ENCODE measurements around the gene IGFL2.

DNA sequence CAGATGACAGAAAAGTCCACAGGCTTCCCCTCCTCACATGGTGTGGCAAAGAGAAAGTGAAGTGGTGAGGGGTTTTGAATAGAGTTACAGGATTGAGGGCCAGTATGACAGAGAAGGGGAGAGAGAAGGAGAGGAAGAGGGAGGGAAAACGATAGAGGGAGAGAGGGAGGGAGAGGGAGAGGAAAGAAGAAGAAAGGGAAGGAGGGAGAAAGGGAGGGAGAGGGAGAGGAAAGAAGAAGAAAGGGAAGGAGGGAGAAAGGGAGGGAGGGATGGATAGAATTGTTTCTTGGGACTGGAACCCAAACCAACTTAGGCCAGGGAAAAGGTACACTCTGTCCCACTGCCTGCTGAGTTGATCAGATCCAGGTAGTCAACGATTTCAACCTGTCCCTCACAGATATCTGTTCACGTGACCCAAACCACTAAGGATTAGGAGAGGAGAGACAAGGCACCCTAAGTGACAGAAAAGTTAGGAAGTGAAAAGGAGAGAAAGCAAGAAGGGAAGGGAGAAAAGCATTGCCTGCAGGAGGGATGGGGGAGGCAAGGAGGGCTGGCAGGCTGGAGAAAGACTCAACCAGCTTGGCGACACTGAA is 15.4 kb upstream of the IGFL2 start:
- TF ChIP-seq RFX5 (IDR thresholded peaks at IDR 0.05; ENCODE audit: low read length): no peak
- TF ChIP-seq, protein P1, sequence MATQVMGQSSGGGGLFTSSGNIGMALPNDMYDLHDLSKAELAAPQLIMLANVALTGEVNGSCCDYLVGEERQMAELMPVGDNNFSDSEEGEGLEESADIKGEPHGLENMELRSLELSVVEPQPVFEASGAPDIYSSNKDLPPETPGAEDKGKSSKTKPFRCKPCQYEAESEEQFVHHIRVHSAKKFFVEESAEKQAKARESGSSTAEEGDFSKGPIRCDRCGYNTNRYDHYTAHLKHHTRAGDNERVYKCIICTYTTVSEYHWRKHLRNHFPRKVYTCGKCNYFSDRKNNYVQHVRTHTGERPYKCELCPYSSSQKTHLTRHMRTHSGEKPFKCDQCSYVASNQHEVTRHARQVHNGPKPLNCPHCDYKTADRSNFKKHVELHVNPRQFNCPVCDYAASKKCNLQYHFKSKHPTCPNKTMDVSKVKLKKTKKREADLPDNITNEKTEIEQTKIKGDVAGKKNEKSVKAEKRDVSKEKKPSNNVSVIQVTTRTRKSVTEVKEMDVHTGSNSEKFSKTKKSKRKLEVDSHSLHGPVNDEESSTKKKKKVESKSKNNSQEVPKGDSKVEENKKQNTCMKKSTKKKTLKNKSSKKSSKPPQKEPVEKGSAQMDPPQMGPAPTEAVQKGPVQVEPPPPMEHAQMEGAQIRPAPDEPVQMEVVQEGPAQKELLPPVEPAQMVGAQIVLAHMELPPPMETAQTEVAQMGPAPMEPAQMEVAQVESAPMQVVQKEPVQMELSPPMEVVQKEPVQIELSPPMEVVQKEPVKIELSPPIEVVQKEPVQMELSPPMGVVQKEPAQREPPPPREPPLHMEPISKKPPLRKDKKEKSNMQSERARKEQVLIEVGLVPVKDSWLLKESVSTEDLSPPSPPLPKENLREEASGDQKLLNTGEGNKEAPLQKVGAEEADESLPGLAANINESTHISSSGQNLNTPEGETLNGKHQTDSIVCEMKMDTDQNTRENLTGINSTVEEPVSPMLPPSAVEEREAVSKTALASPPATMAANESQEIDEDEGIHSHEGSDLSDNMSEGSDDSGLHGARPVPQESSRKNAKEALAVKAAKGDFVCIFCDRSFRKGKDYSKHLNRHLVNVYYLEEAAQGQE (IDR thresholded peaks at IDR 0.05; ENCODE audit: low read depth, low read length): no peak
